ENCODE measurements around the gene PTPRR. TPM values are rescaled to one million over a fixed set of nuclear protein-coding genes. Genes with fewer than 3 reads are reported as not detected.

Gene PTPRR
- total and polyA plus RNA-seq, 10 of the 15 experiments (the other 5 are each of a cell fraction or from before 2014, with no cell fraction given), result 0.14 to 3.1 (median 0.42) TPM

- ChIA-PET SMC1A (ENCODE audit: uncharacterized antibody, unreplicated experiment) (no interaction called here), RAD21 (ENCODE audit: unreplicated experiment) (no interaction called here), POLR2A (no interaction called here), CTCF (no interaction called here)
- Histone ChIP-seq H3K9me3 (replicated peaks; ENCODE audit: control insufficient read depth, insufficient read depth, low read length) (no peaks in the 10 kb centered on the region), H3K27me3 (replicated peaks in 1 of 2; ENCODE audit: control insufficient read depth in 2 of 2, insufficient read depth in 2 of 2, low read length in 1 of 2) (no peaks in the 10 kb centered on the region; a peak in 1 of 4 replicates), H3K27ac (ENCODE audit: control insufficient read depth, insufficient read depth) (no peak overlapping the region), H3K36me3 (ENCODE audit: control insufficient read depth in 2 of 2, insufficient read depth in 2 of 2, low read length in 1 of 2) (no peaks in the 10 kb centered on the region), H4K20me1 (ENCODE audit: control insufficient read depth, insufficient read depth) (no peaks in the 10 kb centered on the region), H3K9ac (ENCODE audit: control insufficient read depth, insufficient read depth, low read length) (no peak overlapping the region), H2AFZ (ENCODE audit: control insufficient read depth, low read depth, low read length) (no peak overlapping the region), H3K79me2 (ENCODE audit: control insufficient read depth, insufficient read depth, low read length) (no peaks in the 10 kb centered on the region), H3K4me2 (ENCODE audit: control insufficient read depth, insufficient read depth) (no peak overlapping the region), H3K4me3 (no peak overlapping the region), H3K4me1 (ENCODE audit: control insufficient read depth, insufficient read depth, low read length) (no peaks in the 10 kb centered on the region)
- intact Hi-C loops (cut with micrococcal nuclease; ENCODE audit: unreplicated experiment), result no loop called here
- BruUV-seq (replicated peaks), result no TSS peak
- ATAC-seq (no peak), DNase-seq (ENCODE audit: low read depth, low spot score) (no peak), FAIRE-seq (no peak)
- in situ Hi-C loops (cut with MboI), result no loop called here
- TF ChIP-seq PAX5 (IDR thresholded peaks at IDR 0.05; ENCODE audit: borderline replicate concordance, low read depth, low read length), result no peak
- TF ChIP-seq ATF7 (IDR thresholded peaks at IDR 0.05; ENCODE audit: low read depth), result no peak
- TF ChIP-seq DPF2 (IDR thresholded peaks at IDR 0.05), result no peak
- TF ChIP-seq CREB1 (IDR thresholded peaks at IDR 0.05; ENCODE audit: low read depth), result no peak
- no peak for TF ChIP-seq CBX3 (IDR thresholded peaks at IDR 0.05; ENCODE audit: borderline replicate concordance, low read depth)
- no peak for TF ChIP-seq NFYB (IDR thresholded peaks at IDR 0.05; ENCODE audit: insufficient read depth, low read depth, low read length)
- TF ChIP-seq YBX1 (IDR thresholded peaks at IDR 0.05), result no peak
- no peak for TF ChIP-seq EZH2 (IDR thresholded peaks at IDR 0.05; ENCODE audit: borderline replicate concordance, control insufficient read depth, low read depth, low read length)
- no peak for TF ChIP-seq CBFB (IDR thresholded peaks at IDR 0.05; ENCODE audit: low read depth)
- TF ChIP-seq NR2F1 (conservative IDR thresholded peaks at IDR 0.05), result no peak
- no peak for TF ChIP-seq ATF2 (IDR thresholded peaks at IDR 0.05; ENCODE audit: low read length)
- no peak for TF ChIP-seq YY1 (IDR thresholded peaks at IDR 0.05; ENCODE audit: low read depth, low read length)
- TF ChIP-seq KLF5 (IDR thresholded peaks at IDR 0.05; ENCODE audit: partially characterized antibody), result no peak
- TF ChIP-seq IKZF1 (conservative IDR thresholded peaks at IDR 0.05), result no peak
- 0% methylated on average over 3 of the region's 3 CpGs for WGBS (ENCODE audit: insufficient coverage, insufficient replicate concordance, low lambda C conversion rate, missing lambda C conversion rate)
Measured at GRCh38 chr12:70752327-70752726, 168.2 kb downstream of the PTPRR start.
